EH (cell line): ENCODE data around the gene ERICH6.
A peak's percentile ranks its signal among the peaks of the same experiment; 100 is the strongest.

Source experiments
- DNase-seq: peaks from one replicate; pipeline ENCODE4 v3.0.0-alpha.2; 2015; ENCODE audit warnings: low read depth

Gene ERICH6

GRCh38 chr3:150736903-150737832 is 33.4 kb upstream of the ERICH6 start:
- no peak for DNase-seq

- no peak for DNase-seq
Observed at GRCh38 chr3:150736316-150736719, 32.6 kb upstream of the ERICH6 start.

- DNase-seq: no peak
Observed at GRCh38 chr3:150734795-150735119, 31.0 kb upstream of the ERICH6 start.

GRCh38 chr3:150733936-150734794 is 30.4 kb upstream of the ERICH6 start:
- no peak for DNase-seq

GRCh38 chr3:150733373-150733935 is 29.7 kb upstream of the ERICH6 start:
- DNase-seq: no peak

- no peak for DNase-seq
Observed at GRCh38 chr3:150729682-150730360, 26.1 kb upstream of the ERICH6 start.

- no peak for DNase-seq
Observed at GRCh38 chr3:150727653-150728502, 24.2 kb upstream of the ERICH6 start.

- DNase-seq: no peak
Observed at GRCh38 chr3:150725548-150725947, 21.8 kb upstream of the ERICH6 start.

- no peak for DNase-seq
Observed at GRCh38 chr3:150723946-150724345, 20.2 kb upstream of the ERICH6 start.

GRCh38 chr3:150722267-150722666 is 18.5 kb upstream of the ERICH6 start:
- DNase-seq: no peak

GRCh38 chr3:150721285-150722130 is 17.8 kb upstream of the ERICH6 start:
- peak; percentile 65 for DNase-seq

GRCh38 chr3:150720444-150720843 is 16.7 kb upstream of the ERICH6 start:
- DNase-seq: no peak

- DNase-seq: no peak
Observed at GRCh38 chr3:150710097-150710496, 6.4 kb upstream of the ERICH6 start.

- DNase-seq: no peak
Observed at GRCh38 chr3:150703299-150703755, 393 bp downstream of the ERICH6 start.

GRCh38 chr3:150699068-150699639 is 4.6 kb downstream of the ERICH6 start:
- DNase-seq: peak; percentile 54

GRCh38 chr3:150697646-150698045 is 6.1 kb downstream of the ERICH6 start:
- DNase-seq: peak; percentile 79

- no peak for DNase-seq
Observed at GRCh38 chr3:150691414-150692040, 12.2 kb downstream of the ERICH6 start.

GRCh38 chr3:150687613-150688012 is 16.1 kb downstream of the ERICH6 start:
- no peak for DNase-seq

- no peak for DNase-seq
Observed at GRCh38 chr3:150682824-150683223, 20.9 kb downstream of the ERICH6 start.
